NOMO-1 treated with DMSO at 0.1 percent for 48 hours (cell line): Measurements from ENCODE around the gene DMRT3.

Source experiments
- DNase-seq: peaks from one replicate; lab custom pipeline; 2025; ENCODE audit not compliant: unreplicated experiment; lab: John Stamatoyannopoulos, UW

DMRT3 gene

DNA sequence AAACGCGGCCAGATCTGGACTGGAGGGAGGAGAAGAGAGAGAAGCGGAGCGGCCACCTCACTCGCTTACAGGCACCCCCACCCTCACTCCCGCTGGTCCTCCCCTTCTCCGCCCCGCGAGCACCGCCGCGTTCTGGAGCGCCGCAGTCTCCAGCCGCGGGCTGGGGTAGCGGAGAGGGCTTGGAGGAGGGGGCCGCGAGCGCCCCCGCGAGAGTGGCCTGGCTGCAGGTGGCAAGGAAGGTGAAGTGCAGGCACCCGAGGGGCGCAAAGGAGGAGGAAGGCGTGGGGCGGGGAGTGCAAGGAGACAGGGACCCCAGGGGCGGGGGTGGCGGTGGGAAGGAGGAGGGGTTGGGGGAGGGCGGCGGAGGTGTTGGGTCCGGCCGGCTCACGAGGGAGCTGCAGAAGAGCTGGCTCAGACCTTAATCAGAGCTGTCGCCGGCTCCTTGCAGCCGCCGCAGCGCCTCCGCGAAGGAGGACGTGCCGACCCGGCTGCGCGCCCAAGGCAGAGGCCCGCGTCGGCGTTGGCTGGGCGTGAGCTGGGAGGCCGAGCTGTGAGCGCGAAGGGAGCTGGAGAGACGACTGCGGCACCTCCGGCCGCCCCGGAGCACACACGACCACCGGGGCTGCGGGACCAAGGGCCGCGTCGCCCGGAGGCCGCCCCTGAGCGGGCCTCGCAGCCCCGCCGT lies at the start of gene DMRT3:
Gene DMRT3, plus strand, starts transcription at position 398 of the 685 bp plus-strand sequence. CDS start 347 bp downstream, outside the sequence.
- DNase-seq: peak; percentile 67

GRCh38 chr9:926976-927375 lies 49.5 kb upstream of the DMRT3 start:
- no peak for DNase-seq

DNA sequence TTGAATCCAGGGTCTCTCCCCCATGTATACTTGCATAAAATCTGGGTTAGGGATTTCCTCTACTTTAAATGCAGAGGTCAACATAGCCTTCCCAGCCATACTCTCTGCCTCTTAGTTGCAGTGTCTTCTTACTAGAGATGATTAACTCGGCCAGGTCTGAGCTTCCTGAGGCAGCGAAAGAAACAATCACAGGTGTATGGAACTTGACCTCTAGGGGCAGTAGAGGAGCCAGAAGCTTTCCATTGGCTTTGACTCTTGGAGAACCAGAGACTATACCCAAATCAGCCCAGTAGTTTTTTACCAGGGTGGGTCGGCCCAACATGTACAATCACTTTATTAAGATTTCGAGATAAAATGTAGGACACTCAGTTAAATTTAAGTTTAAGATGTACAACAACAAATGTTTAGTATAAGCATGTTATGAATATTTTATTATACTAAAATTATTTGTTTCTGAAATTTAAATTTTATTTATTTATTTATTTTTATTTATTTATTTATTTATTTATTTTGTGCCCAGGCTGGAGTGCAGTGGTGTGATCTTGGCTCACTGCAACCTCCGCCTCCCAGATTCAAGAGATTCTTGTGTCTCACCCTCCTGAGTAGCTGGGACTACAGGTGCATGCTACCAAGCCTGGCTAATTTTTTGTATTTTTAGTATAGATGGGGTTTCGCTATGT lies 48.0 kb upstream of the DMRT3 start:
- peak; percentile 9 for DNase-seq

DNA sequence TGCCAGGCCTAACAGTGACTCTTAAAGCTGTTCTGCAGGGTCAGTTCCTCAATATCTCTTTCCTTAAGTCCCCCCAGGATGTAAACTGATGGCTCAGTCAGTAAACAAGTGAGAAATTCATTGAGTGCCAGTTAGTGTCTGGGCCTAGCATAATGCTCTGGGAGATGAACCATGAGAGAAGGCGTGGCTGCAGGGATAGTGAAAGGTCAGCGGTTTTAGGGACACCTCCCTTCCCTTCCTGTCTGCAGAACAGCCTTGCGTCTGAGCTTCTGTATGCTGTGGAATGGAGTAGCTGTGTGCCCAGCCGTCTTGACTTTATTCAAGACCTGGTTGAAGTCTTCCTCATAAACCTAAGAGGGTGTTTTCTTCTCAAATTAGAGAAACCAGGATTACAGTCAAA lies 46.7 kb upstream of the DMRT3 start:
- no peak for DNase-seq

- no peak for DNase-seq
Observed at GRCh38 chr9:933356-933755, 43.1 kb upstream of the DMRT3 start.

DNA sequence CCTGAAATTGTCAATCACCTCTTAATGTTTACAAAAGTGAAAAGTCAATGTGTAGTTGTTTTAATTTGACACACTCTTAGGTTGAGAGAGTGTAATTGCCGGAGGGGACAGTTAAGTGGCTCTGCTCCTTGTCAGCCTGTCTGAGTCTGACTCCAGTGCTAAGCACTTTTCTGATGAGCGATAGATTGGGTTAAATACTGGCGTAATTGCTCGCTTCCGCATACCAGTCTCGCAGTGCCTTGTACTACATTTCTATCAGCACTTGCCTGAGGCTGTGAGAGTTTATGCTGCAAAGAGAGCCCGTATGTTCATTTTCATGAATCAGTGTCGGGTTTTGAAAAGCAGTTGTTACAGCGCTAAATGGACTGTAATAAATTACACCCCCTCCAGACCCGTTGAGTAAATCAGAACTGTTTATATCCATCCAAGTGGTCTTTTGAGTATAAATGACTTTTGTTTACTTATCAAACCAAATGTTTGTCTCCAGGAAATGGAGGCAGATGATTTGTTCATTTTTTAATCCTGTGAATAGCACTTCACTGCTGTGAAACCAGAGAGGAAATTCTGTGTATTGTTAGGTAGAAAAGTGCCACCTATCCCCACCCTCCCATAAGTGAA lies 41.0 kb upstream of the DMRT3 start:
- no peak for DNase-seq

DNA sequence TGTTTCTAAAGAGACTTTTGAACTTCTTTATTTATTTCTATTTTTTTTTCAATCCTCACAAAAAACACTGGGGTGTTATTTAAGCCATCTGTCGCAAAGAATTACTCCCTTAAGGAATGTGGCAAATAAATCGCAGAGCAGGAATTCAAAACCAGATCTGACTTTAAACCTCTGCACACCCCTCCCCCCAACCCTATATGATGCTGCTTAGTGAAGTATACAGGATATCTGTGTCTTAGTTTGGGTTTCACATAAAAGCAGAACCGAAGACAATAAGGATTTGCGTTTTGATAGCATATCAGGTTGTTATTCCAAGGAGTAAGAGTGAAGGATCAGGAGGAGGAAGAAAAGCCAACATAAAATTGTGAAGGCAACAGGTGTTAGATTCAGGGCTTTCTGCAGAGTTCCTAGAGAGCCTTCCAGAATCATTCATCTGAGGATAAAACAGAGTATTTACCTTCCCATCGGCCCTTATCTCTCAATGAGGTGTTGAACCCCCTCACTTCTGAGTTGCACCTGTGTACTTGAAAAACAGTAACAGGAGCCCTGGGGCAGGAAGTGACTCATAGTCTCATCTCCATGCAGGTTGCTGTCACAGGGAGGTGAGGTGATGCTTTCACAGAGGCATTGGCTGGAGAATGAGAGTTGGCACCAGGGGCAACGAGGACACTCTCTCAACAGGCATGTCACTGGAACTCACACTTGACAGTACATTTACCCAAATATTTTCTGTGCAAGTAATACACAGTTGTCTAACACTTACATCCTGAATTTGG lies 33.5 kb upstream of the DMRT3 start:
- no peak for DNase-seq

DNA sequence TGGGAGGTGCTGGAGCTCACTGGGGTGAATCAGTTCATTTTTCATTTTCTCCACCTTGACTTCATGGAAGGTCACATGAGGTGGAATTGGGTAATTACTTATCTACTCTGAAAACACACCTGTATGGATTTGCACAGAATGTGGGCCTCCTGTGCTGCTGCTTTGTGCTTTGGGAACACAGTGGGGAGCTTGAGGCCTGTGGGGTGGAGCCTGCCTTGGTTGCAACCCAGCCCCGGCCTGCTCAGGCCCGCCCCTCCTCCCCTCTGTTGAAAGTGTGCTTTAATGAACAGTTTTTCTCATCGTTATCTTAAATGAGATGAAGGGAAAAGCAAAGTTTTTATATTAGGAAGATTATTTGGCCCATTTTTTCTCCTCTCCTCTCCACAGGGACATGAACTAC lies 28.5 kb upstream of the DMRT3 start:
- DNase-seq: no peak

- DNase-seq: no peak
Observed at GRCh38 chr9:948497-948896, 28.0 kb upstream of the DMRT3 start.

DNA sequence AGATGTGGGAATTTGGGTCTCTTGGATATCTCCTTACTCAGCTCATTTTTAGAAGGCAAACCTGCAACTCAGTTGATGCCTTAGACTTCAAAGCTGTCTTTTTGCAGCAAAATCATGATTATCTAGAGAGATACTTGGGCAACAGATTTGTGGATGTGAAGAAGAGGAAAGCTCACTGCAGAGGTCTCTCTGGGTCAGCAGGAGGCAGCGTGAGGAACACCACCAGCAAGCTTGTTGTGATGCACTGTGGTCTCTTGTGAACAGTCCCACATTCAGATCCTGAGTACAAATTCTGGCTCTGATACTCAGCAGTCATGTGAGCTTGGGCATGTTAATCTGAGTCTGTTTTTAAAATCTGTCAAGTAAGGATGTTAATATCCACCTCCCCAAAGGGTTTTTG lies 26.3 kb upstream of the DMRT3 start:
- no peak for DNase-seq

DNA sequence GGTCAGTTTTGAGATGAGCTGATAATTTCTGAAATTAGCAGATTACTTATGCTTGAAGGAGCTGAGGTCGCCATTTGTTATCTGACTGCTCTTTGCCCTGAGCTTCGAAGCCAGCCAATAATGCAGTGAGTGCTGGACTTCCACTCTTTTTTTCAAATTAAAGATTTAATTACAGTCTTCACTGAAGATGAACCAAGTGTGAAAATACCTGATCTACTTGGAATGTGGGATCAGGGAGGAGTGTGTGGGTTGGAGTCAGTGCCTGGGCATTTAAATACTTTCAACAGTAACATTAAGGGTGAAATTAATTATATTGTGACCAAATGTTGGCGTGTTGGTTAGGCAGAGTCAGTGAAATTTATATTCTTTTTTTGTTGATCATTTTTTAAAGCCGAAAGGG lies 23.9 kb upstream of the DMRT3 start:
- DNase-seq: no peak

- no peak for DNase-seq
Observed at GRCh38 chr9:959105-959504, 17.4 kb upstream of the DMRT3 start.

DNA sequence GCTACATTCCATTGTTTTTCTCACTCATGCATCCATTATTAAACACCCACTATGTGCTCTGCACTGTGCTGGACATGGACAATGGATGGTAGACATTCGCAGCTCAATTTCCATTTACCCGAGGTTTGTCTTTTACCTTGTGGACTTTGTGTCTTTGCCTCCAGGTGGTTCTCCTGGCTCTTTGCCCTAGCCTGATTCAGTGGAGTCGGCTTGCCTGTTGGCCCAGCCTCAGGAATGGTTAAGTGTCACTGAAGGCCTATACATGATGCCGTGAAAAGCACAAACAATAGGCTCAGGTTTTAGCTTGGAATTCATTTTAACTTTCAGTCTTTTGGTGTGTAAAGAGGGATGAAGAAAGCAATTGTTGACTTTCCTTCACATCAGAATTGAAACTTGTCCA lies 16.5 kb upstream of the DMRT3 start:
- DNase-seq: no peak

- no peak for DNase-seq
Observed at GRCh38 chr9:962023-962422, 14.4 kb upstream of the DMRT3 start.

- no peak for DNase-seq
Observed at GRCh38 chr9:965497-965896, 11.0 kb upstream of the DMRT3 start.

DNA sequence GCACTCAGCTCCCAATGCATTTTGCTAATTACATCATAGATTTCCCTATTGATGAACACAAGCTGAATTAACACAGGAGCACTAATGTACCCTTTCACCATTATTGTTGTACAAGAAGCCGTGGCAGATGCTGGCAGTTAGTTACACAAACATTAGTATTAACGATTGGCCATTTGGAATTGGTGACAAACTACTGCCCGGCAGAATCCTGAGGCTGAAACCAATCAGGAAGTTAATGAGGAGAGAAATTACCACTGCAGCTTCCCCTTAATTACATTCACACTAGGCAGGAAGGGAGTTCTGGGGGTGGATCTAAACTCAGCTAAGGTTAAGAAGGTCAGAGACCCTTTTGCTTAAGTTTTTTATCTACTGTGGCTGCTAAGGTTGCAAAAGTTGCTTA lies 9.6 kb upstream of the DMRT3 start:
- DNase-seq: peak; percentile 32

- DNase-seq: peak; percentile 33
Observed at GRCh38 chr9:967436-967835, 9.0 kb upstream of the DMRT3 start.

- no peak for DNase-seq
Observed at GRCh38 chr9:967903-968641, 8.4 kb upstream of the DMRT3 start.

DNA sequence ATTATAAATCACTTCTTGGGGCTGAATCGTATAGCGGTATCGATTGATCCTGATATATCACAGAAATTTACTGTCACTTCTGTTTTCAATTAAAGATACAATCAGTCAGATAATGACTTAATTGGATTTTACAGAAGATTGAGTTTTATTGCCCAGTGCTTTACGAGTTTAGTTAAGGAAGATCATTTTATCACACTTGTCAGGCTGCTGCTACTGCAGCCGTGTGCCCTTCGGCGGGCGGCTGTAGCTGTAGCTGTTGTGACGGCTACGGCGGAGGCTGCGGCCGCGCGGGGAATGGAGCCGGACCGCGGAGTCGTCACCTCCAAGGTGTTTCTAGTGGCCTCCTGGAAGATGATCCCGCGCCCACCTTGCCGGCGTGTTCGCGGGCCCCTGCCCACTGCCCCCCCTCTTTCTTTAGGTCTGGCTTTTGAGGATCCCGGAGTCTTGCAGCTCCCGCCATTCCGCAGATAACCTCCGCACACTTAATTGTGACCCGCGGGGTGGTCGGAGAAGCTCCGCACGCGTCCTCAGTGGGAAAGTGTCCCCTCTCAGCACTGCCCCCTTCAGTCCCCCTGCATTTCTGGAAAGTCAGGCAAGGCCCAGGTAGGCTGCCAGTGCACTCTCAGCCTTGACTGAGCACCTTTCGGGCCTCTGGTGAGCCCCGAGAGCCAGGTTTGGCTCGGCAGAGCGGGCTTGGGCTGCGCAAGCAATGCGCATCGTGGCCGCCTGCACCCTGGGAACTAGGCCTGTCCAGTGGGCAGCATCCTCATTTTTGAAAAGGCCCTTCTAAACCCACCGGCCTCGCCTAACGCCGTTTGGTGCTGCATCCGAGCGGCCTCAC lies 6.9 kb upstream of the DMRT3 start:
- DNase-seq: no peak
